Breast epithelium (tissue), 3 donors: Measurements from ENCODE around the gene SCN1A.

Experiments
- CTCF ChIP-seq, 3 donors: fragments of 450-650 bp; IDR thresholded peaks; one replicate each; pipeline ENCODE4 v1.5.1; 2016 to 2017; ENCODE audit warnings: antibody characterized with exemption in 3 of 3, mild to moderate bottlenecking in 3 of 3, moderate library complexity in 3 of 3
- POLR2A ChIP-seq: fragments of 450-650 bp; IDR thresholded peaks from one replicate; pipeline ENCODE4 v1.6.1; 2016; ENCODE audit warnings: antibody characterized with exemption, mild to moderate bottlenecking, moderate library complexity
- POLR2AphosphoS5 ChIP-seq, 3 donors: sonication (generic); formaldehyde crosslinking; IDR thresholded peaks; one replicate each; pipeline ENCODE4 v1.6.1; 2017; ENCODE audit warnings: antibody characterized with exemption in 3 of 3

- TF ChIP-seq CTCF (IDR thresholded peaks at IDR 0.05) = no peak
- TF ChIP-seq POLR2A = no peak
- no peak for TF ChIP-seq POLR2AphosphoS5 (IDR thresholded peaks at IDR 0.05)
These were observed 13.1 kb upstream of the SCN1A start for GRCh38 chr2:166140932-166141331.
